K562 (cell line): Measurements from ENCODE around the gene DOLPP1. TPM values are rescaled to one million over a fixed set of nuclear protein-coding genes. Genes with fewer than 3 reads are reported as not detected.
A peak's percentile ranks its signal among the peaks of the same experiment; 100 is the strongest.

ENCODE experiments used
- BHLHE40 ChIP-seq: IDR thresholded peaks from 2 replicates; pipeline ENCODE4 v1.6.1; 2011; ENCODE audit warnings: low read length, improper control_type of control experiment
- CHAMP1 ChIP-seq: fragments of 450-650 bp; IDR thresholded peaks from 2 replicates; pipeline ENCODE4 v1.6.1; 2016; ENCODE audit warnings: mild to moderate bottlenecking
- CHD1 ChIP-seq: fragments of 200-600 bp; sonication (generic); IDR thresholded peaks from one replicate; pipeline ENCODE4 v1.6.1; 2012; ENCODE audit warnings: mild to moderate bottlenecking, moderate library complexity, low read length, inconsistent platforms
- CHD2 ChIP-seq: IDR thresholded peaks from 2 replicates; pipeline ENCODE4 v1.6.1; 2011; ENCODE audit warnings: low read depth, low read length
- FOXA1 ChIP-seq: fragments of 450-650 bp; IDR thresholded peaks from 2 replicates; pipeline ENCODE4 v1.6.1; 2016; ENCODE audit warnings: mild to moderate bottlenecking, borderline replicate concordance
- IRF1 ChIP-seq: sonication (generic); formaldehyde crosslinking; IDR thresholded peaks from 2 replicates; pipeline ENCODE4 v1.8.0; 2022; ENCODE audit warnings: missing genetic modification reagents, mild to moderate bottlenecking, borderline replicate concordance
- KLF16 ChIP-seq: IDR thresholded peaks from 2 replicates; pipeline ENCODE4 v1.6.1; 2016; ENCODE audit warnings: antibody characterized with exemption
- MAZ ChIP-seq, 2 experiments: fragments of 450-650 bp in 1 of 2; sonication (generic) in 1 of 2; formaldehyde crosslinking; IDR thresholded peaks in 1 of 2; conservative IDR thresholded peaks in 1 of 2; 2 replicates each; pipeline versions ENCODE4 v1.4.0 to v1.5.0; 2020; ENCODE audit warnings: mild to moderate bottlenecking in 1 of 2, missing genetic modification reagents in 1 of 2
- NKRF ChIP-seq: fragments of 450-650 bp; IDR thresholded peaks from 2 replicates; pipeline ENCODE4 v1.6.1; 2016; ENCODE audit warnings: borderline replicate concordance
- NUFIP1 ChIP-seq: fragments of 450-650 bp; IDR thresholded peaks from 2 replicates; pipeline ENCODE4 v1.6.1; 2018; ENCODE audit not compliant: partially characterized antibody
- TCF7L2 ChIP-seq: fragments of 150-350 bp; IDR thresholded peaks from 2 replicates; pipeline ENCODE4 v1.6.1; 2016; ENCODE audit warnings: low read depth, mild to moderate bottlenecking, low read length, moderate library complexity
- ZBTB11 ChIP-seq, 3 experiments: fragments of 200-800 bp in 1 of 3; fragments of 250-450 bp in 1 of 3; fragments of 450-650 bp in 1 of 3; sonication (Bioruptor Pico) in 1 of 3; sonication (Bioruptor generic) in 1 of 3; formaldehyde crosslinking in 1 of 3; IDR thresholded peaks; 2 replicates each; pipeline versions ENCODE4 v1.6.1 to v1.8.0; 2016 to 2022; ENCODE audit warnings: mild to moderate bottlenecking in 2 of 3, missing genetic modification characterization in 2 of 3, missing compliant biosample characterization in 1 of 3, moderate library complexity in 1 of 3
- ZNF277 ChIP-seq: fragments of 250-450 bp; sonication (Bioruptor Pico); IDR thresholded peaks from 2 replicates; pipeline ENCODE4 v1.8.0; 2022; ENCODE audit warnings: inconsistent platforms, mild to moderate bottlenecking, moderate library complexity, borderline replicate concordance
- ZNF561 ChIP-seq: fragments of 450-650 bp; formaldehyde crosslinking; conservative IDR thresholded peaks from 2 replicates; pipeline ENCODE4 v1.4.0; 2020; ENCODE audit warnings: mild to moderate bottlenecking, moderate library complexity
- ZNF57 ChIP-seq: fragments of 450-650 bp; formaldehyde crosslinking; IDR thresholded peaks from 2 replicates; pipeline ENCODE4 v1.4.0; 2020; ENCODE audit warnings: mild to moderate bottlenecking, moderate library complexity
- ZNF589 ChIP-seq: fragments of 200-800 bp; sonication (Bioruptor generic); IDR thresholded peaks from 2 replicates; pipeline ENCODE4 v1.6.1; 2016; ENCODE audit warnings: low read depth, missing genetic modification characterization, missing compliant biosample characterization
- polyA plus RNA-seq, 8 experiments: library from polyadenylated mRNA; depleted of rRNA in 4 of 8; stranded (reverse) in 5 of 8; unstranded in 3 of 8; fragments of >200 nt; fragmentation: Nextera tagmentation in 2 of 8; fragmentation: Illumina TruSeq in 1 of 8; extraction: Ambion mirVana in 2 of 8; extraction: Trizol in 1 of 8; gene quantifications; 2 replicates each; pipeline versions ENCODE4 v1.2.1 to v1.2.3, GENCODE V29; 2011 to 2014; ENCODE audit warnings: inconsistent platforms in 1 of 8, missing spikeins in 1 of 8
- total RNA-seq, 7 experiments: library from RNA; depleted of rRNA in 6 of 7; stranded (reverse); fragments of >200 nt in 6 of 7; fragmentation: Illumina TruSeq in 2 of 7; extraction: Trizol in 2 of 7; gene quantifications; 2 replicates each; pipeline versions ENCODE4 v1.2.1 to v1.2.3, GENCODE V29; 2011 to 2021; ENCODE audit warnings: low replicate concordance in 1 of 7

The DOLPP1 gene
- total and polyA plus RNA-seq, 9 of the 15 experiments (the other 6 are each of a cell fraction or from before 2014, with no cell fraction given), result 3.0 to 39.8 (median 30.5) TPM

- TF ChIP-seq ZBTB11 (CRISPR knock-in tag; IDR thresholded peaks at IDR 0.05) (no peak), ZNF277 (CRISPR knock-in tag) (no peak), FOXA1 (no peak), BHLHE40 (0 out of 2 replicates have a peak, but pooled peaks have one; percentile 16), CHD2 (no peak), IRF1 (CRISPR knock-in tag) (no peak), ZNF57 (CRISPR knock-in tag) (no peak), ZNF561 (CRISPR knock-in tag) (no peak), TCF7L2 (no peak), NUFIP1 (peak; percentile 59), MAZ (CRISPR knock-in tag; conservative IDR thresholded peaks at IDR 0.05 in 1 of 2, IDR thresholded peaks at IDR 0.05 in 1 of 2) (peak in 1 of 2 experiments; percentile 58; a peak in 2 of 4 replicates), NKRF (no peak), CHD1 (no peak), ZNF589 (CRISPR knock-in tag) (no peak), KLF16 (0 out of 2 replicates have a peak, but pooled peaks have one; percentile 57), CHAMP1 (no peak)
These were observed 50.6 kb downstream of the DOLPP1 start (continued) for GRCh38 chr9:129131300-129132145.
